Measurements from ENCODE around the gene ACCS.

DNA sequence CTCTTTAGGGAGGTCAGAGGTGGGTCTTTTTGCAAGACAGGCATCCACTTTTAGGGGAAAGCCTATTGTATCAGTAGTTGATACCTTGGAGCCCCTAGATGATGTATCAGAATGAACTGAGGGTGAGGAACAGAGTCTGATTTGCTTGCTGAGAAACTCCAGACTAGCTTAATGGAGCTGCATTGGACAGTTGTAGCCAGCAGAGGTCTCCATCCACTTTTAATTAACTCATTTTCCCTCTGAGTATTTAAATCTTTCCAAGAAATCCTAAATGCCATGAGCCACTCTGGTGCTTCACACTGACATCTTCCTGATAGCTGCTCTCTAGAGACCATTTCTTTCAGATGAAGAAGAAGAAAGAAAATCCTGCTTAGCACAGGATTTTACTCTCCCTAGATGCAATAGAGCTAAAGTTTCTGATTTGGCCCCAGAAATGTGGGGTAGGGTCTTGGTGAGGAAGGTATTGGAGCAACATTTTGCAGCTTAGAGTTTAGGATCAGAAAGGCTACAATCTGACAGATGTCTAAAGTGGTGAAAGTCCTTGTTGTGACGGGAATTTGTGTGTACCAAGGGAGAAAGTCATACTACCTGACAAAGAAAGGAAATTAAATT, 67.4 kb downstream of the ACCS start:
- TF ChIP-seq, protein P1, sequence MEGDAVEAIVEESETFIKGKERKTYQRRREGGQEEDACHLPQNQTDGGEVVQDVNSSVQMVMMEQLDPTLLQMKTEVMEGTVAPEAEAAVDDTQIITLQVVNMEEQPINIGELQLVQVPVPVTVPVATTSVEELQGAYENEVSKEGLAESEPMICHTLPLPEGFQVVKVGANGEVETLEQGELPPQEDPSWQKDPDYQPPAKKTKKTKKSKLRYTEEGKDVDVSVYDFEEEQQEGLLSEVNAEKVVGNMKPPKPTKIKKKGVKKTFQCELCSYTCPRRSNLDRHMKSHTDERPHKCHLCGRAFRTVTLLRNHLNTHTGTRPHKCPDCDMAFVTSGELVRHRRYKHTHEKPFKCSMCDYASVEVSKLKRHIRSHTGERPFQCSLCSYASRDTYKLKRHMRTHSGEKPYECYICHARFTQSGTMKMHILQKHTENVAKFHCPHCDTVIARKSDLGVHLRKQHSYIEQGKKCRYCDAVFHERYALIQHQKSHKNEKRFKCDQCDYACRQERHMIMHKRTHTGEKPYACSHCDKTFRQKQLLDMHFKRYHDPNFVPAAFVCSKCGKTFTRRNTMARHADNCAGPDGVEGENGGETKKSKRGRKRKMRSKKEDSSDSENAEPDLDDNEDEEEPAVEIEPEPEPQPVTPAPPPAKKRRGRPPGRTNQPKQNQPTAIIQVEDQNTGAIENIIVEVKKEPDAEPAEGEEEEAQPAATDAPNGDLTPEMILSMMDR (IDR thresholded peaks at IDR 0.05; ENCODE audit: low read depth, low read length, poor library complexity, severe bottlenecking): peak; percentile 72
- no peak for TF ChIP-seq EZH2phosphoT487 (IDR thresholded peaks at IDR 0.05; ENCODE audit: borderline replicate concordance, low read length)
